HTERT RPE-1 (cell line): ENCODE data around the gene DIDO1.

Source experiments
- in situ Hi-C: fragments of 300-500 bp; cut with MboI; formaldehyde crosslinking; loops from 4 replicates; pipeline ENCODE4 v1.14.3; 2020; ENCODE audit warnings: low sequenced_read_pairs

Gene DIDO1

DNA sequence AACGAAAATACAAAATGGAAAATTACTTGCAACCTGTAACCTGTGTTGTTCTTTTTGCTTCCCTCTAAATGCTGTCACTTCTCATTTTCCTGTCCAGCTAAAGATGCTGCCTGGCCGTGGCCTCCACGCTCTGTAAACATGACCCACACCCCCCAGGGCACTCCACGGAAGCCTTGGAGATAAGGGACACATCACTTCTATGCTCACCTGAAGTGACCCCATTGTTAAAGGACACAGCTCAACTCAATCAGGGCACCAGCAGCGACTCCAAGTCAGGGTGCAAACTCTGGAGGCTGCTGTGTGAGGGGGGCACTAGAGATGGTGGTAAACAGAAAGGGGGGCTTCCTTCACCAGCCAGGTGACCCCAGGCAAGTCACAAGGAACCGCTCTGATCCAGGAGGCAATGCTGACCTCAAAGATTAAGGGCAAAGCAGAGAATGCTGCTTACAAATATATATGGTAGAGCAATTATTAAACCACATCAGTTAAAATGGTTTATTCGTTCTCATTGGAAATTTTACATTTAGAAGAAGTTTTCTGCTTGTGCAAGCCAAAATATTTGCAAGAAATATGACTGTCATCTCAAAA lies 13.2 kb downstream of the DIDO1 start:
- in situ Hi-C loops = no loop called here

- in situ Hi-C loops = no loop called here
These were observed 14.5 kb downstream of the DIDO1 start for GRCh38 chr20:62911701-62912280.

DNA sequence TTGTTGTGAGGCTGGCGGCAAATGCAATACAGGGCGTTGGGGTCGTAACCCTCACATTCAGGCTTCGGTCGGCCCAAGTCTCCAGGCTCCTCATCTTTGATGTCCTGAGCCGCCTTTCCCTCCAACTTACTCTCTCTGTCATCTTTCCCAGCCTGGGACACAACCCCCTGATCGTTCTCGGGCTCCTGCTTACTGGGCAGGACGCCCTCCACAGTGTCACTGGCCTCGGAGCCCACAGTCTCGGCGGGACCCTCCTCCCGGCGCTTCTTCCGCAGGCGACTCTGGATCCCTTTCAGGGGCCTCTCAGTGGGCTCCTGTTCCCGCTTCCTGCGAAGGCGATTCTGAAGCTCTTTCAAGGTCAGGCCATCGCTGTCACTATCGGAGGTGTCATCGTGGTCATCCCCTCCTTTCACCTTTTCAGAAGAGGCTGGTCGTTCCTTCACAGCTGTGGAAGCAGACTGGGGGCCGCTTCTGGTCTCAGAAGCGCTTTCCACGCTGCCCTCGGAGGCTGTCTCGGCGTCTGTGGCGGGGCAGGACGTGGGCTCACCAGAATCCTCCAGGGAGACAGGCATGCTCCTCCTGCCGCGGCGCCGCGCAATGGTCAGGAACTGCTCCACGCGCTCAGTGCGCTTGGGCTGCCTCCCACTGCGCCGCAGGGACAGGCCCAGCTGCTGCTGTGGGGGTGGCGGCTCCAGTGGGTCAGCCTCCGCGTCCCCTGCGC lies 15.4 kb downstream of the DIDO1 start:
- in situ Hi-C loops = no loop called here

DNA sequence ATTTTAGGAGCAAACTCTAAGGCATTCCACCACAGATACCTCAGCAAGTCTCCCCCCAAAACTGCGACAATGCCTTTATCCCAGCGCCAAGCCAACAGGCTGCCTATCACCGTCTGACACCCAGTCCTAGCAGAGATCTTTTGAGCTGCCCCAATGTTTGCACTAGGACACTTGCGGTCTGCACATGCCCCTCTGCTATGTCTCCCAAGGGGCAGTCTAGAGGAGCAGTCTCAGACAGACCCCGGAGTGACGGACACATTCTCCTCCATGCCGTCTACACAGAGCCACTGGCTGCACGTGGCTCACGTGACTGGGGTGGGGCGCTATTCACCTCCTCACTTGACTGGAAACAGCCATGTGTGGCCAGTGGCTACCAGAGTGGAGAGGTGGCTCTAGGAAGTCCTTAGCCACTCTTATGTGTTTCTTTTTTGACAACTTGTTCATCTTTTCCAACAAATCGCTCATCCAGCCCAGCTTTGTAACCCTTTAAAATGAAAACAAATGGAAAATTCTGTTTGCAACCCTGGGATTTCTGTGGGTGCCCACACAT lies 16.0 kb downstream of the DIDO1 start:
- in situ Hi-C loops = no loop called here

DNA sequence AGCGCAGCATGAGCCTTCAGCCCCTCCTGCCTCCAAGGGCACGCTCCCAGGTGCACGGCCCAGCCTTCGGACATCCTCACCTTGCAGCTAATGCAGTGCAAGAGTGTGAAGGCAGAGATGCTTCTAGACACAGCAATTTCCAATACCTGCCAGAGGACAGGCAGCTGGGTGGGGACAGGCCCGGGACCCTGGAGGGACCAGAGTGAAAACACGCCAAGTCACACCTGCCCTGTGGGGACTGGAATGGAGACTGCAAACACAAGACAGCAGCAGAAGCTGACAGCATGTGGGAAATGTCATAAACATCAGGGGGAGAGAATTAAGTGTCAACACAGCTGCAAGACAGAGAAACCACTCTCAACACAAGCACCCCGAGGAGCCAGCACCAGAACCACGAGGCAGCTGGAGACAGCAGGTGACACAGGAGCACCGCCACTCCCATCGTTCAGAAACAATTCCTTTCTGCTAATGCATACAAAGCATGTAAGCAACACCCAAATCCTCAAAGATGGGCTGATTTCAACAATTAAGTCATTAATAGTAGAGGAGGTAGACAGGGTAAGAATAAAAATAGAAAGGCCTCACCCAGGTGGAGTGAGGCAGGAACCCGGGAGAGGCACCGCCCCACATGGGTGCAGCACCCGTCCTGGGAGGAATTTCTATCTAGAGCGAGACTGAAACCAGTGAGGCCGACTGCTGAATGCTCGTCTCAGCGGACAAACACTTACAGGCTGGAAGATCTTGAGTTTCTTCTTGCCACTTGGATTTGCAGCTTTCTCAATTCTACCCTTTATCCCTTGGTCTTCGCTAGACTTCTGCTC lies 17.1 kb downstream of the DIDO1 start:
- in situ Hi-C loops = no loop called here

- in situ Hi-C loops = no loop called here
These were observed 18.7 kb downstream of the DIDO1 start for GRCh38 chr20:62907384-62908317.

GRCh38 chr20:62906647-62907375 lies 19.5 kb downstream of the DIDO1 start:
- in situ Hi-C loops = no loop called here

GRCh38 chr20:62906209-62906608 lies 20.1 kb downstream of the DIDO1 start:
- in situ Hi-C loops = no loop called here

- in situ Hi-C loops = no loop called here
These were observed 20.7 kb downstream of the DIDO1 start for GRCh38 chr20:62905536-62906117.

GRCh38 chr20:62902926-62903615 lies 23.2 kb downstream of the DIDO1 start:
- in situ Hi-C loops = no loop called here

GRCh38 chr20:62901891-62902290 lies 24.4 kb downstream of the DIDO1 start:
- in situ Hi-C loops = no loop called here

DNA sequence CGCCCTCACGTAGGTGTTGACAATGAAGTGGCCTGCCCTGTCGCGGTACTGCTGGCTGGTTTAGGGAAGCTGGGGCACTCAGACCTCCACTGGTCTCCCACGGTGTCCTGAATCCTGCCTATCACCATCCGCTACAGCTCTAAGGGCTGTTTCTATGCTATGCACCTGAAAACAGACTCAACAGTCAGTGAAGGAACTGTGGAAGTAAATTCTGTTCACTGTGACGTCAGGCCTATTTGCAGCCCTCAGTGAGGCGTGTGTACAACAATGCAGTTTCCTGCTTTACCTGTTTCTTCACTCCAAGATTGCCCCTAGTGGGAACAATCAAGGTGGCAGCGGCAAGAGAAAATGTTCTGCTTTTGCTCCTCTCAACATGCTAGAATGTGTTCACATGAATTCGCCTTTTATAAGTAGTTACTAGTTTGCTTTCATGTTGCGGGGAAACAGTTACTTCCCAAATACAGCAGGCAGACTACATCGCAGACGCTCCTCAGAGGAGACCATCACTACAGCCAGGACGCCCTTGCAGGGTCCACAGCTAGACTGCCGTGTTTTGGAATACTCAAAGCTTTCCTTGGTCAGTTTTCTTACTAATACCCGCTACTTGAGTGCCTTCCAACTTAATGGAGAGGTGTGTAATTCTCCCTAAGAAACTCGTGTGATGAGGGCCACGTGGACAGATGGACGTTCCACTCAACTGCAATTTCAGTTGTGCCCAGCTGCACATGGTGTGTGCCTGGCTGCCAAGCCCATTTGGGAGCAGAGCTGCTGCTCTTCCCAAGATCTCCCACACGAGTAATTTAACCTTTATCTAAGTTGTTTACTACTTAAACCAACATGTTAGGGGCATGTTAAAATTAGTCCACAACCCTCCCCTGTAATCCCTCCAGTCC lies 25.4 kb downstream of the DIDO1 start:
- in situ Hi-C loops = no loop called here

DNA sequence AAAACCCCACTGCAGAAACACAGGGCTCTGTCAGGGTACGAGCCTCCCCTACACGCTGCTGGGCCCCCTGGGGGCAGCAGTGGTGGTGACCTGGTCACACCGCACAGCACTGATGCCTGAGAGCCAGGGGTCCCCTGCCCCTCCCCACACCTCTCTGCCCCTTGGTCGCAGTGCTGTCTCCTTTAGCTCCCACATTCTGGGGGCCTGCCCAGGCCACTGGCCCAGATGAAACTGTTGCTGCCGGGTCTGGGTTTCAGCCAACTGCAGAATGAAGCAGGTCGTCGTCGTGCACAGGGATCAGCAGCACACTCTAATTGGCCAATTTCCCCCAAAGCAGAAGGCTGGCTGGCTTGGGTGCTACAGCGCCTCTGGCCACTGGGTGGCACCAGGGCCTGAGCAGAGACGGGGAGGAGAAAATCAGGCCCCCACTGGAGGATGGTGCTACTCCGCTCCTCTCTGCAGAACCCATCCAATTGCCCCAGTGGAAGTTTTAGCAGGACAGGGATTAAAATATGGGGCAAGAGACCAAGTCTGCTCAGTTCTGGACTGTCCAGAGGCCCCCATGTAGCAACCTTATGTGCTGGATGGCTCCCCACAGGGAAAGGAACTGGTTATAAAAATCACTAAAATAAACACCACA lies 26.1 kb downstream of the DIDO1 start:
- in situ Hi-C loops = no loop called here

GRCh38 chr20:62899633-62900051 lies 26.7 kb downstream of the DIDO1 start:
- in situ Hi-C loops = no loop called here

DNA sequence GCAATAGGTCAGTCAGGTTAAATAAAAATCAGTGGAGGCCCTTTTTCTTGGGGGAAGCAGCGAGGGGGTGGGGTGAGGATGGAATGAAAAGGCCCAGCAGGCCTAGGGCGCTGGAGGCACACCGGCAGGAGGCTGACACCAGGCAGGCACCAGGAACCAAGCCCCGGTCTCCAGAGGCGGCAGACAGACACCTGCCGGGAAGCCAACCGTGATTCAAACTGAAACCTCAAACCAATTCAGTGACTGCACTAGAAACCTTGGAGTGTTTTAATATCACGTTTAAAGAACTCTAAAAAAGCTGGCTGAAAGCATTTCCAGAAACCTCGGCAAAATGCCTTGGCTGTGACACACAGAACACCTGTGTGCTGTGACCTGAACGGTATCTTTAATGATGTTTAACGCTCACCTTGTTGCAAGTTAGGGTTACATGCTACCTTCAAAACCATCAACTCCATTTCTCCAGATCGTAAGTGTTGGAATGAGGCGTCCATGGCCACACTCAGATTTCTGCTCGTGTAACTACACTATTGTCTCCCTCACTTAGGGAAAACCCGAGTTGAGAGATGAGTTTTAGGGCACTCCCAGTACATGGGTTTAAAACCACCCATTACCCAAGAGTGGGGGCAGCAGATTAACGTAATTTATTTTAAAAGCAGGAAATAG lies 27.2 kb downstream of the DIDO1 start:
- in situ Hi-C loops = no loop called here

DNA sequence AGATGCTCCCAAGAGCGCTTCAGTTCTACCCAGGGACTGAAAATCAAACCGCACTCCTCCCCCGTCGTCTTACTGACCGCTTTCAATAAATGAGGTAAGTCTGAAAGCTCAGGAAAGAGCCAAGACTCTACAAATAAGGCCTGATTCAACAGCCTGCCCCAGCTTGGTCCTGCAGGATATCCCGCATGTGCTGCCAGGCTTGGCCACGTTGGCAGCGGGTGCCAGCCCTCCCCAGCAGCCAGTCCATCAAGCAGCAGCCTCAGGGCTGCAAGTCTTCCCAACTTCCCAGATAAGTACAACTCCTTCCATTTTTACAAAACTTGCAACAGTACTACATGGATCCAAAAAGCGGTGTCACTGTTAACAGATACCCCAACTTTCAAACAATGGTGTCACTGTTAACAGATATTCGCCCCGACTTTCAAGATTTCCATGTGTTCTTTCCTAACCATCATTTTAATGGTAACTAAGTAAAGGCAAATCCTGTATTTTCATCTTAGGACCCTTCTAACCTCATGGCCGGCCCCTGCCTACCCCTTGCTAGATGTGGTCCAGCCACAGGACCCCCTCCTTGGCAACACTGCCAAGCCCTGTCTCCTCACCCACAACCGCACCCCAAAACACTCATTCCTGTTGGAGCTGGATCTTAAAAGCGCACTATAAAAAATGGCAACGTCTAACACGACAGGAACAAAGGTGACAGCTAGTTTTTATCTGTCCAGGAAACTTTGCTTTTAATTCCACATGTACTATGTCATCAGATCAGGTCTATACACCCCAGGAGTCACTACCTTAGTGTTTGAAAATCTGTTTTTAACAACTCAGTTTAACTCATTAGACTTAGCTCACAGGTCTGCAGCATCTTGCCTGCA lies 28.0 kb downstream of the DIDO1 start:
- in situ Hi-C loops = no loop called here
